Mesenteric fat pad (tissue), 1 donor: ENCODE results near the gene KSR1. TPM values are rescaled to one million over a fixed set of nuclear protein-coding genes. Genes with fewer than 3 reads are reported as not detected.
A peak's percentile ranks its signal among the peaks of the same experiment; 100 is the strongest.

ENCODE experiments used
- DNase-seq: peaks from one replicate; pipeline ENCODE4 v3.0.0-alpha.2; 2020; ENCODE audit warnings: low spot score
- total RNA-seq: library from RNA; stranded (reverse); fragmentation: NEBNext Ultra II Directional; extraction: Animal tissue kit (Norgen Biotek cat#: 25700); gene quantifications from one replicate; pipeline ENCODE4 v1.2.1, GENCODE V29; 2021
- donor health status: DM: yes; HTN: yes; CAD: no.

KSR1 gene
- total RNA-seq, 1 donor from 2014 or later = 38.9 TPM

DNA sequence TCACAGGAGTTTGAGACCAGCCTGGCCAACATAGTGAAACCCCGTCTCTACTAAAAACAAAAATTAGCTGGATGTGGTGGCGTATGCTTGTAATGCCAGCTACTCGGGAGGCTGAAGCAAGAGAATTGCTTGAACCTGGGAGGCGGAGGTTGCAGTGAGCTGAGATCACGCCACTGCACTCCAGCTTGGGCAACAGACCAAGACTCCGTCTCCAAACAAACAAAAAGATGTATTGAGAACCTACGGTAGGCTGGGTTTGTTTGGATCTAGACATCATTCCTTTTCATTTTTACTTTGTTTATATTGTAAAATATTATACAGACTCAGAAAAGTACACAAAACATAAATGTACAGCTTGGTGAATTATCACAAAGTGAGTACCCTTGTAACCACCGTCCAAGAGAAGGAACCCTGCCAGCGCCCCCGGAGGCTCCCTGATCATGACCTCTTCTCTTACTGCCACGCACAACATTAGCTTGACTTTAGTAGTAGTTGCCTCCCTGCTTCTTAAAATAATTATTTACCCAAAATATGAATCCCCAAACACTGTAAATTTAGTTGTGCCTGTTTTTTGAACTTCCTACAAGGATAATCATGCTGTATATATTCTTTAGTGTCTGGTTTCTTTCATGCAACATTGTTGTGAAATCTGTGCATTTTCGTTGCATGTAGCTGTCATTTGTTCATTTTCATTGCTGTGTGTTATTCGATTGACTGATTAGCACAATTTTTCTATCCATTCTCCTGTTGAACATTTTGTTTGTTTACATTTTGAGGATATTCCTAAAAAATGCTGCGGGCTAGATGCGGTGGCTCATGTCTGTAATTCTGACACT is 56.5 kb downstream of the KSR1 start:
- DNase-seq = no peak

DNA sequence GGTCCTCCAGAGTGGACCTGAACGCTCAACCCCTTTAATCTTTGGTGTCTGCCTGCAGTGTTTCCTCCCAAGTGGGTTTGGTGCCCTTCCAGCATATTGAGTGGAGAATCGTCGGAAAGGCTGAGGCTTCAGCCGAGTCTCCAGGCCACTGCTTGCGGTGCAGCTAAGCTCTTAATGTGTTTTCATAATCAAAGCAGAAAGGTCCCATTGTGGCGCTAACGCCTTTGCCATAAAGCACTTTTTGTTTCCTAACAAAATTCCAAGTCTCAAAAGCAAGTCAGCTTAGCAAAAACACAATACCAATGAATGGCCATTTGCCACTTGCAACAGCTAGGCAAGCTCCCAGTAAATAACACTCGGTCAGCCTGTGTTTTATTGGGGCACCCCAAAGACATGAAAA is 57.6 kb downstream of the KSR1 start:
- DNase-seq = no peak

DNA sequence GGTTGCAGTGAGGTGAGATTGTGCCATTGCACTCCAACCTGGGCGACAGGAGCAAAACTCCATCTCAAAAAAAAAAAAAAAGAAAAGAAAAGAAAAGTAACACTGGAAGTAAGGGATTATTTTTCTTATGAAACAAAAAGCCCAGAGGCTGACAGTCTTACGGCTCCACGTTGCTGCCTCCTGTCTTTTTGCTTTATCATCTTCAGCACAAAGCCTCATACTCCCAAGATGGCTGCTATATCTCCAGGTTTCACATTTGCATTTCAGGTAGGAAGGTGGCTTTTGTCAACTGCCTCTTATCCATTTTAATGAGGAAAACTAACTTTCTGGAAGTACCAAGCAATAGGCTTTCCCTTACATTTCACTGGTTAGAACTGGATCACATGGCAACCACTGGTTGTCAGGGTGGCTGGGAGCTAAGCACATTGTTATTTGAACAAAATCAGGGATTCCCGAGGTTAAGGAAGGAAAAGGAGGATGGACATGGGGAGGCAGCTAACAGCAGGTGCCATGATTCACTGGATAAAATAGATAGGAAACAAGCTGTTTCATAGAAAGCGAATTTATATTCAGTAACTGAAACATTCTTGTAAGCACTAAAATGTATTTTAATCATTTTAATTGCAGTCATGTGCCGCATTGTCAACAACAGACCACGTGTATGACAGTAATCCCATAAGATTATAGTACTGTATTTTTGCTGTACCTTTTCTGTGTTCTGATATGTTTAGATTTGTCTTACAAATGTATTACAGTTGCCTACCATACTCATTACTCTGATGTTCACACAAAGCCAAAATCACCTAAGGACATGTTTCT is 58.6 kb downstream of the KSR1 start:
- no peak for DNase-seq

DNA sequence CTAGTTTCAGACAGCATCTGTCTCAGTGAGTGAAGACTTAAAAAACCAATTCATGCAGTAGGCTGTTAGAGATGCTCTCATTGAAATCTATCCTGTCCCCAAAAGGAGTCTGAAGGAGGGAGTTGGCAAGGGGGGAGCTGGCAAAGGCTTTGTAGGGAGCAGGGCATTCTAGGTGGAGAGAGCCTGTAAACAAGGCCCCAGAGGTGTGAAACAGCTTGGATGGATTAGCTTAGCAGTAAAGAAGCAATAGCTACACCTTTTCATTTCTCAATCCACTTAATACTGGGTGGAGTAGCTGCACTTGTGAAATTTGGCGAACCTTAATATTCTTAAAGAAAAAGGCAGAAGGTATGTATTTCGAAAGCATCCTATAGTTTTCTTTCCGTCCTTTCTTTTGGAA is 61.8 kb downstream of the KSR1 start:
- no peak for DNase-seq

DNA sequence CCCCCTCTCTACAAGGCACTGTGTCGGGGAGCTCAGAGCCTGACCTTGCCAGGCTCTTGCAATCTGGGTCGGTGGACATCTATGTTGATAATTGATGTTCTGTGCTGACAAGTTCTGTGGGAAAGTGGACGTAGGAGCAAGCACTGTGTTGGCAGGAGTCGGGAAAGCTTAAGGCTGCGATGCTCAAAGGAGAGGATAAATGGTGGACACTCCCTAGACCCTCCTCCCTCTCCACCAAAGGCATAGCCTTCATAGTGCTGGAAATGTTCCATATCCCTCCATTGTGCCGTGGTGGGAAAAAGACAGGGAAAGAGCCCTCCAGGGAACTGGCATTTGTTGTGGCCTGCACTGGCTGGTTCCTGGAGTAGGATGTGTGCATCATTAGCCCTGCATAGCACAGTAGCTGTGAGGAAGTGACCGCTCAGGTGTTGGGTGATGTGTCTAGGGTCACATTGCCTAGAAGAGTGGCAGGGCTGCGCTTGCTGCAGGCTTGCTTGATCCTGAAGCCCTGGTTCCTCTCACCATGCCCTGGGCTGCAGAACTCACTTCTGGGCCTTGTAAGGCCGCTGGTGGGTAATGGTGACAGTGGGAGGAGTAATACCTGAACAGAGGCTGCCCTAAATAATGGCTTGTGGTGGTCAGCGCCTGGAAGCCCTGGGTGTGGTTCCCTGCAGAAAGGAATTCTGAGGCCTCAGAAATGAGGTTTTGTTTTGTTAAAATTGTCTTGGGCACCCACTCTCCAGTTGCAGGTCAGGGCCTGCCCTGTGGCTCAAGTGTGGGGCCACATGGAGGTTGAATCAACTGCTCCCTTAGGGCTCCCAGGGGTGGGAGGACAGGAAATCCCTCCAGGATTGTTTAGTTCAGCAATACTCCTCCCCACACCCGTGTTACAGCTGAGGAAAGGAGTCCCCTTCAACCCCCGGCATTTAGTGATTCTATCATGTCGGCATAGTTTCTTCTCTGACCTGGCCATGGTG is 62.6 kb downstream of the KSR1 start:
- no peak for DNase-seq

DNA sequence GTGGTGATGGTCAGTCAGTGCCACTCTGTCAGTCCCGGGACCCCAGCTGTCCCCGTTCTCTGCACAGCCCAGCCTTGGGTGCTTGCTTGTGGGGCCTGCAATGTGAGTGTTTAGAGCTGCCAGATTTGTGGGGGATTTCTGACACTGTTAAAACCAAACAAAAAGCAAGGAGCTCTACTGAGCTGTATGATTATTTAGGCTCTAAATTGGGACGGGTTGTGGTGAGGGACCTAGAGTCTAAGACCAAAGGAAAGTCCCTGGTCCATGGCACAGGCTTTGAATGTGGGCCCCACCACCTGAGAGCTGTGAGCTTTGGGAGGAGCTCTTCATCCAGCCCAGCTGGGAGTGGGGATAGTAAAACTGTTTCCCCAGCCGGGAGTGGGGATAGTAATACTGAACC is 63.3 kb downstream of the KSR1 start:
- DNase-seq = no peak

DNA sequence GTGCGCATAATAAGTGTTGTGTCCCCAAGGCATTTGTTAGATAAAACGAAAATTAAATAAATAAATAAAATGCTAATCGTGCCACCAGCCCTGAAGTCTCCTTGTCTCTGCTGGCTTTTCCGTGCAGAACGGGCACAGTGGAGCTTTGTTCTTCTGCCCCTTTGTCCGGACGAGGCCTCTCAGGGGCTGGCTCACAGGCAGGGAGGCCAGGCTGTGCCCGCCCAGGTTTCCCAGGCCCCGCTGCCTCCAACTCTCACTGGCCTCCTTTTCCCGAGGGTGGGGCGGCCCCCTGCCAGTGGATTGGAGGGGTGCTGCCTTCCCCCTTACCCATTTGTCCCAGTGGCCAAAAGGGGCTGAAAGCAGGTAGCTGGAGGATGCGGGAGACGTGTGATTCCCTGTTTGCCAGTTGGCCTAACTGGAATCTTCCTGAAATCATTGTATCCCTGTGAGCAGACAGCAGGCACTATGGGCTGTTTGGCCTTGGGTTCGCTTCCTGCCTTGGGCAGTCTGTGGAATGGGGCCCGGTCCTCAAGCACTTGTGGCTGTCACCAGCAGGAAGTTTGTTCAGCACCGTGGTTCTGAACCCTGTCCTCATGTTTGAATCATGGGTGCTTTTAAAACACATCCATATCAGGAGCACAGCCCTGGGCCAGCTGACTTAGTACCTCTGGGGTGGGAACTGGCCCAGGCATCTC is 64.4 kb downstream of the KSR1 start:
- no peak for DNase-seq

DNA sequence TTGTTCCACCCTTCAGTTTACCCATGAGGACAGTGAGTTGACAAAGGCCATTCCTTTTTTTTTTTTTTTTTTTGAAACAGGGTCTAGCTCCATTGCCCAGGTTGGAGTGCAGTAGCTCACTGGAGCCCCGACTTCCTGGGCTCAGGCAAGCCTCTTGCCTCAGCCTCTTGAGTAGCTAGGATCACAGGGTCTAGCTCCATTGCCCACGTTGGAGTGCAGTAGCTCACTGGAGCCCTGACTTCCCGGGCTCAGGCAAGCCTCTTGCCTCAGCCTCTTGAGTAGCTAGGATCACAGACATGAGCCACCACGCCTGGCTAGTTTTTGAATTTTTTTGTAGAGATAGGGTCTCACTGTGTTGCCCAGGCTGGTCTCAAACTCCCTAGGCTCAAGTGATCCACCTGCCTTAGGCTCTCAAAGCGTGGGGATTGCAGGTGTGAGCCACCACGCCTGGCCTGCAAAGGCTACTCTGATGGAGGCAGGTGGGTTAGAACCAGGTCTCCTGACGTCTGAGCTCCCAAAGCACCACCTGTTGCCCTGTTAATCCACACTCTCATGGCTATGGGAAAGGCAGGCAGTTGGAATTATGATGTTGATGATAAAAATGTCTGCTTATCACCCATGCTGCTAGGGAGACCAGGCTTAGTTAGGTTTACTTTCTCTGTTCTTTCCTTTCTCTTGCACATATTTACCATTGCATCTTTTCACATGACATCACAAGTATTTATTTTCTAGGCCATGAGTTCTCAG is 65.2 kb downstream of the KSR1 start:
- no peak for DNase-seq

DNA sequence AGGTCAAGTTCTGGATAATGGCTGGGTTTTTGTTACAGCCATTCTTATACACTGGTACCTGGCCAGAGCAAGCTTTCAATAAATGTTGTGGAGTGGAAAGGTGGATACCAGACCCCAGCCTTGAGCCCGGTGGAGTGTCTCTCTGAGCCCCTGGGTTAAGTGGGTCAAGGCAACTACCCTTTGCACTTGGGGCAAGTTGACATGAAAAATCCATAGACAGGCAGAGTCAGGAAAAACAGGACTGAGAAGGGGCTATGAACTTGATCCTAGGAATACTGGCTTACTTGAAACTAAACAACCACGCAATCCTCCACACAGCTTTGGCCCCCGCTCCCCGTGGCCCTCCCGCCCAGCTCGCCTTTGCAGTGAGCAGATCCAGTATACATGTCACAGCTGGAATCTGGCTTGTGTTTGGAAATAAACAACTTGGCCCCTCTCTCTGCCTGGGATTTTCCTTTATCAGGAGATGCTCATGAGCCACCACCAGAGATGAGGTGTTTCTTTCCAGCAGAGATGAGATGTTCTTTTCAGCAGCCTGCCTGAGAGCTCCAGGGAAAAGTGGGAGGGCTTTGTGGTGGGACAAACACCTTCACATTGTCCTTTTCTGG is 65.9 kb downstream of the KSR1 start:
- DNase-seq = no peak

DNA sequence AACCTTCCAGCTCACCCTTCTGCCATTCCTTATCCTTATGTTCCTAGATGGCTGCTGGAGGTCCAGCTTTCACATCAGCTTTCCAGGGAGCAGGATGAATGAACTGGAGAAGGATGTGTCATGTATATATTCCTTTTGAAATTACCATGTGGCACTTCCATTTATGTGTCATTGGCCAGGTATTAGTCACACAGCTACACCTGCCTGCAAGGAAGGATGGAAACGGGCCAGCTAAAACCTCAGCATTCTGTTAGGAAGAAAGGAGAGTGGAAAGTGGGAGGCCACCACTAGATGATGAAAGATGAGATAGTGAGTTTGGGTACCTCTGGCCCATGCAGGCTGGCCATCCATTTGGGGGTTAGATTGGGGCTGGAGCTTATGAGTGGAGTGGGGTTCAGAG is 67.5 kb downstream of the KSR1 start:
- DNase-seq = no peak

DNA sequence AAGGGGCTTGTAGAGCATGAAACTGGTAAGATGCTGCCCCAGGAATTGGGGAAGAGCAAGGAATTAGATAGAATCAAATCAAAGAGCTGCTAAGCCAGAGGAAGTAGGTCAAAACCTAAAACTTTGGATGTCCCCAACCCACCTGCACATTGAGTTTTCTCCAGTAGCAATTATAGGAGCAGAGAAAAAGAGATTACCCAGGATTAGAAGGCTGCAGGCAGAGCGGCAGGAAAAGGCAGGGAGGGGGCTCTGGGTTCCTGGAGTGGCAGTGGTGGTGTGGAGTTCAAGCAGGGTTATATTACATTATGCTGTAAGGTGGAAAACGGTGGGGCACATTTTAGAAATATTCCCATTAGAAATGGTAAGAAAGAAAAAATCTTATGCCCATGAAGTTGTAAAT is 68.3 kb downstream of the KSR1 start:
- DNase-seq = no peak

DNA sequence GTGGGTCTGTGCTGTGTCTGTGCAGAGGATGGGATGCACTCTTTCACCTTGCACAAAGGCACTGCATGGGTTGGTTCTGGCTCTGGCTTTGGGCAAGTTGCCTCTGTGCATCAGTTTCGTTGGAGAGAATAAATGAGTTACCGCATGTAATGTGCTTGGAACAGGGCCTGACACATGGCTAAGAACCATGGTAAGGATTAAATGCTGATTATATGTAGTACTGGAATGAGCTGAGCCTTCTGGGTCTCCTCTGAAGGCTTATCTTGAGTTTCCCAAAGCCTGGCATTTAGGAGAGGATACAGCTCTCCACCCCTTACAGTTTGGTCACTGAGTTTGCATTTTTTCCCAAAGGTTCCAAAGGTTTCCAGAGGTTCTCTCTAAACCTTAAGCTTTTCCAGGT is 69.1 kb downstream of the KSR1 start:
- no peak for DNase-seq

DNA sequence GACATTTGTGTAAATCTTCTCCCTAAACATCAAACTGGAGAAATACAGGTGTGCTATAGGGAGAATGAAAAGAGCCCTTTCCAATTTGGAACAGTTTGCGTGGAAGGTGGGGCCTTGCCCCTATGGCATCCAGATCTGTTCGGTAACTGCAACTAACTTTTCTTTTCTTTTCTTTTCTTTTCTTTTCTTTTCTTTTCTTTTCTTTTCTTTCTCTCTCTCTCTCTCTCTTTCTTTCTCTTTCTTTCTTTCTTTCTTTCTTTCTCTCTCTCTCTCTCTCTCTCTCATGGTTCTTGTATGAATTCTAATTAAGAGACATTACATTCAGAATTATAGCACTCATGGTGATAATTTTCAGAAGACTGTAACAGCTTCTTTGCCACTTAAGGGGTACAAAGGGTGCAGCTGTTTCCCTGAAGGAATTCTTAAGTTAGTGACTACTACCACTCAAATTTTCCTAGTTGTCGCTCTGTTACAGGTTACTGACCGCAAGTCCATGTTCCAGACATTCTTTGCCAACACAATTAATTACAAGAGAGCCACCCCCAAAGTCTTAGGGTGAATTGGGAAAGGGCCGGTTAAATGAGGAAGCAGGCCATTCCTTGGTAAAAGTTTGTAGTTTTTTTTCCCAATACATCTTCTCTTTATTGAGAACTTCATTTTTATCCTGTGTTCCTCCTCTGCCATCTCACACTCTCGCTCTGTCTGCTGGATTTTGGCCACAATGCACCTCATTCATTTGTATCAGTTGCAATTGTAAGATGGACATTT is 69.8 kb downstream of the KSR1 start:
- DNase-seq = no peak

DNA sequence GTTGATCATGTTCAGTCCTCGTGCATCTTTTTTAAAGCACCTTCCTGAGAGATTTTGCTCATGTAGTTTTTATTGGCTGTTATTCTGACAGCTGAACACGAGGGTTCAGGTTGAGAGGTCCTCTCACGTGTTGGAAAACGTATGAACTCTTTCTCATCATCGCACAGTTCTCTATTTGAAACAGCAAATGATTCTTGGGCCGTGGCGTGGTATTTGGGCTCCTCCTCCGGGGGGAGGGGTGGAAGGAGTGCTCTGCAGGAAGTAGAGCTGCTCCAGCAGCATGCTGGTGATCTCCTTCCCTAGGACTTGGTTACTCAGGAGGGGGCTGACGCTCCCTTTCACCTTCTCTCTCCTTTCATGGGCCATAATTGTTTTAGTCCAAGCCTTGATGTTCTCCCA is 70.4 kb downstream of the KSR1 start:
- no peak for DNase-seq

DNA sequence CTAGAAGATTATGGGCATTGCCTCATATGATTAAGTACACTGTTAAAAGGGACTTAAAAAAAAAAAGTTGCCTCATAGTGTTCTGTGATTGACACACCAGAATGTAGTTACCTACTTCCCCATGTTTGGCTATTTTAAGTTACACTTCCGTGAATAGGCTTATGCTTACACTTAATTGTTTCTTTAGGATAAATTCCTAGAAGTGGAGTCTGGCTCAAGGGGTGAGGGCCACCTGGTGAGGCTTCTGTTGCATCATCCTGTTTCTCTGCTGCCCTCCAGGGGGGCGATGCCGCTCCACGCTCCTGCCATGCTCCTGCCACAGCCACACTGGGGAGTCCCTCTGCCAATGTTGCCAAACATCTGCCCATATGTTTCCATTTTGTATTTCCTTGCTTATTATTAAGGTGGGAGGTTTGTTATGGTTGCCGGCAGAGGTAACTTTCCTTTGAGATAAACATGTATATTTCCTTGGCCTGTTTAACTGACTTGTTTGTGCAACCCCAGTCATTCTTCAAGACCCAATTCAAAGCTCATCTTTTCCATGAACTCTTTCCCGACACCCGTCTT is 73.1 kb downstream of the KSR1 start:
- no peak for DNase-seq

DNA sequence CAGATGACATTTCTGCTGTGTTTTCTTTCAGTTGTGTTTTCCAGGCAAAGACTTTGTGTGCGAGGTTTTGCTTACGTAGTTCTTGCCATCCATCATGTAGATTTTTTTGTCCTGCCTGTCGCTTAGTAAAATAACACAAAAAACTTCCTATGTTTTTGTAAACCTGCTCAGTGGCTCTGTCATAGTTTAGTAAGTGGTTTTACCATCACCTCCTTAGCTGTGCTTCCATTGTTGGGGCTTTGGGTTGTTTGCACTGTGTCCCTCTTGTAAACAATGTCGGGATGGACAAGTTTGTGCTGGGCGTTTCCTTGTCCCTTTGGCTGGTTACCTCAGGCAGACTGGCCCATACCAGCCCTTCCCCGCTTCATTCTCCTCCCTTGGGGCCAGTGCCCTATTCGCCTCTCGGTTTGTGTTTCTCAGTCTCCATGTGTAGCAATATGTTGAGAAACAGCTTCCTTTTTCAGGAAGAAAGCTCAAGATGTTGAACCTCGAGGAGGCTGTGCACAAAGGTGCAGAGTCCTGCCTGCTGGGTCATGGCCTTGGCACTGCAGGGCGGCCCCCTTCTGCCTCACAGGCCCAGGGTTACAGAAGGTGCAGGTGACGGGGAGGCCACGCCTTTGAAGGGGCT is 74.6 kb downstream of the KSR1 start:
- no peak for DNase-seq

DNA sequence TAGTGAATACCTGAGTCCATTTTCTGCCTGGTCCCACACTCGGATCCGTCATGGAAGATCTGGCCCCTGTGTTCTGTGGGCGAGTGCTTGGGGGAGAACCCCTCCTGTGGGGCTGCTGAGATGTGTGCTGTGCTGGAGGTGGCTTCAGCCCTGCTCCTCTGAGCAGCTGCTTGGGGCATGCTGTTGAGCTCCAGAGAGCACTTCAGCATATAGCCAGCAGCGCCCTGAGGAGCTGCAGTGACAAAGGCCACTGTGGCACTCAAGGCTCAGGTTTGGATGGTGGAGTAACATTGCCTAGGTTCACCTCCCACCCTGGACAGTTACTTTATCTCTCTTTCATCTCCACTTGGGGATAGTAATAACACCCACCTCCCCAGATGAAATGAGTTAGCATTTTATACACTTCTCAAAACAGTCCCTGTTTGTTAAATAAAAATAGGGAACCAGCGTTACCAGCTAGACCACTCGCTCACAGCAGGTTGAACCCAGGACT is 75.3 kb downstream of the KSR1 start:
- peak; percentile 57 for DNase-seq
